Heart right ventricle (tissue), 16 donors: ENCODE data around the gene TNFRSF6B. TPM values are rescaled to one million over a fixed set of nuclear protein-coding genes. Genes with fewer than 3 reads are reported as not detected.

Source experiments
- ATAC-seq, 8 donors: fragments of 200-7000 bp; cut with Tn5 transposase; one replicate each; pipeline ENCODE4 v1.9.1; 2020; ENCODE audit warnings: mild to moderate bottlenecking in 8 of 8, moderate library complexity in 8 of 8, moderate number of reproducible peaks in 1 of 8
- DNase-seq, 2 donors: peaks; one replicate each; pipeline ENCODE4 v3.0.0-alpha.2; 2020
- H3K27ac ChIP-seq, 10 donors: fragments of 200-600 bp; sonication (generic) in 2 of 10; one replicate each; pipeline versions ENCODE4 v1.5.0 to v1.8.0; 2020 to 2022; ENCODE audit warnings: mild to moderate bottlenecking in 3 of 10
- H3K27me3 ChIP-seq, 7 donors: fragments of 200-600 bp; one replicate each; pipeline ENCODE4 v1.8.0; 2021 to 2022; ENCODE audit warnings: mild to moderate bottlenecking in 2 of 7
- H3K36me3 ChIP-seq, 9 donors: fragments of 200-600 bp; sonication (generic) in 1 of 9; one replicate each; pipeline versions ENCODE4 v1.5.0 to v1.8.0; 2020 to 2022; ENCODE audit warnings: mild to moderate bottlenecking in 2 of 9
- H3K4me1 ChIP-seq, 9 donors: fragments of 200-600 bp; sonication (generic) in 1 of 9; one replicate each; pipeline versions ENCODE4 v1.5.0 to v1.8.0; 2020 to 2022; ENCODE audit warnings: mild to moderate bottlenecking in 4 of 9
- H3K4me3 ChIP-seq, 10 donors: fragments of 200-600 bp; sonication (generic) in 2 of 10; one replicate each; pipeline versions ENCODE4 v1.5.0 to v1.8.0; 2020 to 2022; ENCODE audit warnings: mild to moderate bottlenecking in 7 of 10, moderate library complexity in 2 of 10
- H3K9me3 ChIP-seq, 11 donors: fragments of 200-600 bp in 10 of 11; sonication (generic) in 2 of 11; one replicate each; pipeline versions ENCODE4 v1.5.0 to v1.8.0; 2013 to 2022; ENCODE audit warnings: mild to moderate bottlenecking in 2 of 11, control low read depth in 1 of 11, moderate library complexity in 1 of 11
- WGBS, 2 donors: extraction: QIAGEN DNeasy Blood & Tissue Kit; methylation state at CpG; one replicate each; pipeline ENCODE4 v1.1.7; 2013; ENCODE audit warnings: inconsistent platforms in 1 of 2; 5-methylcytosine and 5-hydroxymethylcytosine counted together
- intact Hi-C, 10 donors: fragments of 100-400 bp; cut with DNase I; formaldehyde crosslinking; loops; one replicate each; pipeline versions ENCODE4 v1.11.1 to v1.14.2; 2022
- polyA plus RNA-seq, 2 donors: library from polyadenylated mRNA; stranded (reverse); fragments of 200-250 nt; gene quantifications; one replicate each; pipeline ENCODE4 v1.2.3, GENCODE V29; 2013
- total RNA-seq, 10 donors: library from RNA; stranded (reverse); fragmentation: NEBNext Ultra II Directional in 3 of 10; extraction: Animal tissue kit (Norgen Biotek cat#: 25700) in 3 of 10; gene quantifications; one replicate each; pipeline versions ENCODE4 v1.2.1 to v1.2.4, GENCODE V29; 2021 to 2023
- TF ChIP-seq, protein P1 (sequence below), 9 donors: fragments of 200-600 bp; sonication (generic) in 2 of 9; IDR thresholded peaks; one replicate each; pipeline versions ENCODE4 v1.5.0 to v1.8.0; 2021 to 2022; ENCODE audit warnings: antibody characterized with exemption in 9 of 9, mild to moderate bottlenecking in 5 of 9, moderate library complexity in 1 of 9
- donor health status: Arrhythmogenic right ventricular cardiomyopathy.
- donor health status: ischemic (EF 13 %, LVEDD 7.1; RV severe dilation, severe dysfunction).
- donor health status: healthy with polysubstance abuse.
- donor health status: DM: no; HTN: yes; CAD: no.
- donor health status: DM: no; HTN: no; CAD: no.
- donor health status: ischemic (EF 25% LVEDD 6.9; RV normal size, moderate dysfunction).
- donor health status: ischemic (EF 25% LVEDD 5.7; RV mildly dilated, moderate dysfunction).
- donor health status: healthy.
- donor health status: DM: yes; HTN: yes; CAD: no.
- donor health status: Ischemic cardiomyopathy.
- donor health status: ischemic (EF 35%, LVEDD 5.7; RV mildly dilated, moderate dysfunction).
- donor health status: nonischemic (EF 11% LVEDD 7.7; RV severe dilation, severe dysfunction).
- donor health status: DM: yes; HTN: yes; CAD: no.
- donor health status: PGD.
- donor health status: ischemic (EF 29% LVEDD 5.4; RV normal size, mild dysfunction).
- donor health status: nonischemic (EF 23%, LVEDD 6.1; RV moderate dilation, normal function).

Gene TNFRSF6B
- total and polyA plus RNA-seq, 12 donors = 0.26 to 12.5 (median 0.82) TPM

DNA sequence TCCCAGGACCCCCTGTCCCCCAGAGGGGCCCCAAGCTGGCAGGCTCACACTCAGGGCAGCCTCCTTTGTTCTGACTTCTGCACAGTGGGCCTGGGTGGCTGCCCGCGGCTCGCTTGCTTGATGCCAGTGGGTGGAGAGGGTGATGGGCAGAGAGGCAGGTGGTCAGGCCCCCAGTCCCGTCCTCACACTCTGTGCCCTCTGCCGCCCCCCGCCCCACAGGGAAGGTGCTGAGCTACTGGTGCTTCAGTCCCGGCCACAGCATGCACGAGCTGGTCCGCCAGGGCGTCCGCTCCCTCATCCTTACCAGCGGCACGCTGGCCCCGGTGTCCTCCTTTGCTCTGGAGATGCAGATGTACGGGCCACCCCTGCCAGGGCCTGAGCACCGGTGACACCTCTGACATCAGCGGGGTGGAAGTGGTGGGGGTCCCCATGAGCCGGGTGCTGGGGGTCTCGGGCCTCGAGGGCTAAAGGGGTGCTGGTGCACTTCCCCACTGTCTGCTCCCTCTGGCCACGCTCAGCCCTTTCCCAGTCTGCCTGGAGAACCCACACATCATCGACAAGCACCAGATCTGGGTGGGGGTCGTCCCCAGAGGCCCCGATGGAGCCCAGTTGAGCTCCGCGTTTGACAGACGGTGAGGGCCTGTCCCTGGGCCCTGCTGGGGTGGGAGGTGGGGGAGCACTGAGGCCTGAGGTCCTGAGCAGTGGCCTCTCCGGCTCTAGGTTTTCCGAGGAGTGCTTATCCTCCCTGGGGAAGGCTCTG is 8.9 kb upstream of the TNFRSF6B start:
- Histone ChIP-seq H3K9me3 (no peaks in the 10 kb centered on the region), H3K36me3 (peaks cover 0 to 9% (median 0%) of the 10 kb centered on the region in 9 donors), H3K27ac (peak overlapping the region; percentile 79 to 96 (median 93)), H3K4me3 (peak overlapping the region in 4 of 10 donors; percentile 8 to 25 (median 20)), H3K27me3 (no peaks in the 10 kb centered on the region), H3K4me1 (peaks cover 24 to 70% (median 47%) of the 10 kb centered on the region in 9 donors)
- ATAC-seq (no peak), DNase-seq (no peak)
- TF ChIP-seq, protein P1, sequence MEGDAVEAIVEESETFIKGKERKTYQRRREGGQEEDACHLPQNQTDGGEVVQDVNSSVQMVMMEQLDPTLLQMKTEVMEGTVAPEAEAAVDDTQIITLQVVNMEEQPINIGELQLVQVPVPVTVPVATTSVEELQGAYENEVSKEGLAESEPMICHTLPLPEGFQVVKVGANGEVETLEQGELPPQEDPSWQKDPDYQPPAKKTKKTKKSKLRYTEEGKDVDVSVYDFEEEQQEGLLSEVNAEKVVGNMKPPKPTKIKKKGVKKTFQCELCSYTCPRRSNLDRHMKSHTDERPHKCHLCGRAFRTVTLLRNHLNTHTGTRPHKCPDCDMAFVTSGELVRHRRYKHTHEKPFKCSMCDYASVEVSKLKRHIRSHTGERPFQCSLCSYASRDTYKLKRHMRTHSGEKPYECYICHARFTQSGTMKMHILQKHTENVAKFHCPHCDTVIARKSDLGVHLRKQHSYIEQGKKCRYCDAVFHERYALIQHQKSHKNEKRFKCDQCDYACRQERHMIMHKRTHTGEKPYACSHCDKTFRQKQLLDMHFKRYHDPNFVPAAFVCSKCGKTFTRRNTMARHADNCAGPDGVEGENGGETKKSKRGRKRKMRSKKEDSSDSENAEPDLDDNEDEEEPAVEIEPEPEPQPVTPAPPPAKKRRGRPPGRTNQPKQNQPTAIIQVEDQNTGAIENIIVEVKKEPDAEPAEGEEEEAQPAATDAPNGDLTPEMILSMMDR (IDR thresholded peaks at IDR 0.05) = no peak
- intact Hi-C loops = loop anchor here in 1 of 10 donors (5.0 kb wide), 1 partner anchor 365 kb away; no protein-coding TSS in a partner anchor
- WGBS, 2 donors = 85 to 88% methylated on average over 28 to 29 of the region's 29 CpGs

DNA sequence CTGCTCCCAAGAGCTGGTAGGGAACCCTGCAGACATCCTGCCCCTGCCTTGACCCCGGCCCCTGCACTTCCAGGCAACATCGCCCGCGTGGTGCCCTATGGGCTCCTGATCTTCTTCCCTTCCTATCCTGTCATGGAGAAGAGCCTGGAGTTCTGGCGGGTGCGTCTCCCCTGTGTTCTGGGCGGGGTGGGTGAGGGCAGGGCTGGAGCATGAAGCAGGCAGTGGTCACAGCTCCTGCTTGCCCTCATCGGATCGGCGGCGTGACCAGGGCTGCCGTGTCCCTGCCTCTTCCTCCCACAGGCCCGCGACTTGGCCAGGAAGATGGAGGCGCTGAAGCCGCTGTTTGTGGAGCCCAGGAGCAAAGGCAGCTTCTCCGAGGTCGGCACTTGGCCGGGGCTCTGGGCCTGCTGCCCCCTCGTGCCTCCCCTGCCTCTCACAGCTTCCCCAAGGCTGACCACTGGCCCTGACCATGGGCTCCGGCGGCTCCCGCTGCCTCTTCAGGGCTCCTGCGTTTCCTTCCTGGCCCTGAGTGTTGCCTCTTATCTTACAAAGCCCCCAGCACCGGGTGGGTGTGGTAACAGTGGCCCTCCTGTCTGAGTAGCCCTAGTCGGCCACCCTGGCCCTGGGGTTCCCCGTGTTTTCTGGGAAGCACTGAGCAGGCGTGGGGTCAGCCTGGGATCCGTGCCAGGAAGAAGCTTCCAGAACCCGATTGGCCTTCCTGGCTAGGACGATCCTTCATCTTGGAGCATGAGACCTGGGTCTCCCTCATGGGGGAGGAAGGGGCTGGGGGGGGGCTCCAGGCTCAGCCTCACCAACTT is 8.0 kb upstream of the TNFRSF6B start:
- H3K4me1 ChIP-seq = peaks cover 24 to 62% (median 38%) of the 10 kb centered on the region in 9 donors
- 64 to 70% methylated on average over 31 of the region's 31 CpGs for WGBS, 2 donors
- intact Hi-C loops = loop anchor here in 1 of 10 donors (5.0 kb wide), 1 partner anchor 364 kb away; no protein-coding TSS in a partner anchor
- peak overlapping the region; percentile 22 to 96 (median 93) for H3K27ac ChIP-seq
- ATAC-seq (no peak), DNase-seq (peak in 1 of 2 donors; percentile 33)
- H3K4me3 ChIP-seq = no peak overlapping the region
- H3K36me3 ChIP-seq = peaks cover 0 to 9% (median 0%) of the 10 kb centered on the region in 9 donors
- no peaks in the 10 kb centered on the region for H3K27me3 ChIP-seq
- TF ChIP-seq, protein P1 (IDR thresholded peaks at IDR 0.05) = no peak
- H3K9me3 ChIP-seq = no peaks in the 10 kb centered on the region

DNA sequence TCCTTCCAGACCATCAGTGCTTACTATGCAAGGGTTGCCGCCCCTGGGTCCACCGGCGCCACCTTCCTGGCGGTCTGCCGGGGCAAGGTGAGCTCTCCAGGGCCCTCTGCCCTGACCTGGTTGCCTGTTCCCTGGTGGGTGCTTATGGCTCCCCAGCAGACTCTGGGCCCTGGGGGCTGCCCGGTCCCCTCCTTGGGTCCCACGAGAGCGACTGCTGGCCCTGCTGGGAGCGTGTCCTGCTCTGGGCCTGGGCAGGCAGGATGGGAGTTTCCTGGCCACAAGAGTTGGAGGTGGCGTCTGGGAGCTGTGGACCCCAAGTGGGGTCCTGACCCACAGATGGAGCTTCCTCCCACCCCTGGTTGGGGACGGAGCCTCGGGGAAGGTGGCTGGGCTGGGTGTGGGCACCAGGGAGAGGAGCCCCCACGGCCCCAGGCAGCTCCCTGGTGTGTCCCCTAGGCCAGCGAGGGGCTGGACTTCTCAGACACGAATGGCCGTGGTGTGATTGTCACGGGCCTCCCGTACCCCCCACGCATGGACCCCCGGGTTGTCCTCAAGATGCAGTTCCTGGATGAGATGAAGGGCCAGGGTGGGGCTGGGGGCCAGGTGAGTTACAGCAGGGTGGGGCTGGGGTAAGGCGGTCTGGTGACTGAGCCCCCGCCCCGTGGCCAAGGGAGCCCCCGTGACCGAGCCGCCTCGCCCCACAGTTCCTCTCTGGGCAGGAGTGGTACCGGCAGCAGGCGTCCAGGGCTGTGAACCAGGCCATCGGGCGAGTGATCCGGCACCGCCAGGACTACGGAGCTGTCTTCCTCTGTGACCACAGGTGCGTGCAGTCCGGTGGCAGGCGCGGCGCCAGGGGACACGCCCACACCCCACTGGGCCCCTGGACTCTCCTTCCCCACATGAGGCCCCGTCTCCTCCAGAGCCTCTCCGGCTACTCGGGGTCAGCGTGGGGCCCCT is 7.1 kb upstream of the TNFRSF6B start:
- Histone ChIP-seq H3K9me3 (no peaks in the 10 kb centered on the region), H3K4me3 (no peak overlapping the region), H3K27me3 (no peaks in the 10 kb centered on the region), H3K4me1 (peaks cover 24 to 62% (median 37%) of the 10 kb centered on the region in 9 donors), H3K27ac (peak overlapping the region in 7 of 10 donors; percentile 53 to 96 (median 92)), H3K36me3 (peaks cover 0 to 15% (median 0%) of the 10 kb centered on the region in 9 donors)
- WGBS, 2 donors = 93 to 95% methylated on average over 42 to 44 of the region's 44 CpGs
- intact Hi-C loops = loop anchor here in 1 of 10 donors (5.0 kb wide), 1 partner anchor 363 kb away; no protein-coding TSS in a partner anchor
- TF ChIP-seq, protein P1 (IDR thresholded peaks at IDR 0.05) = no peak
- ATAC-seq (no peak), DNase-seq (peak in 1 of 2 donors; percentile 10)
